ENCODE measurements around the gene ZFP30. TPM values are rescaled to one million over a fixed set of nuclear protein-coding genes. Genes with fewer than 3 reads are reported as not detected.

The ZFP30 gene
- total RNA-seq, 1 experiment from 2014 or later: 5.0 TPM

DNA sequence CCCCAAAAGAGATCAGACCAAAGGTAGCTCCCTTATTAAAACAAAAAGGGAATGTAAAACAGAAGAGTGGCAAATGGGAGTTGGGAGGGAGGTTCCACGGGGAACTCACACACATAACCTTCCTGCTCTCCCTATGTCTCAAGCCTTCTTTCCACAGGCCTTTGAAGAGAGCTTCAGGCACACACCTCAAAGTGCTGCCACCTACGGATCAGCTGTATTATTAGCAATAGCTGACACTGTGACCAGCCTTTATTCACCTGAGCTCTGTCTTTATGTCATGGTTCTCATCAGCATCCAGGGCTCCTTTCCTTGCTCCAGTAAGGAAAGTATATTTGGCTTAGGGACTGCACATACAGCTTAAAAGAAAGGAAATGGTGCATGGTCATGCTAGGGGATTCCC is 71.9 kb downstream of the ZFP30 start:
- Histone ChIP-seq H3K36me3 (ENCODE audit: low read depth, low read length) (peaks cover 62% of the 10 kb centered on the region), H3K9me2 (replicated peaks; ENCODE audit: low read length) (no peaks in the 10 kb centered on the region), H3K4me1 (ENCODE audit: insufficient read depth, low read length) (no peaks in the 10 kb centered on the region), H3F3A (ENCODE audit: low read length, unreplicated experiment) (no peaks in the 10 kb centered on the region), H3K27ac (ENCODE audit: low read length) (no peak overlapping the region), H3K9ac (ENCODE audit: low read length) (no peak overlapping the region), H3K4me3 (ENCODE audit: low read length) (no peak overlapping the region), H3K4me2 (ENCODE audit: low read length) (no peak overlapping the region), H3K79me2 (ENCODE audit: low read length) (no peaks in the 10 kb centered on the region), H3K9me3 (ENCODE audit: low read length) (0 out of 2 replicates have a peak, but pooled peaks cover 7% of the 10 kb centered on the region), H3K27me3 (ENCODE audit: low read length) (no peaks in the 10 kb centered on the region), H2AFZ (ENCODE audit: low read length) (no peak overlapping the region), H4K20me1 (ENCODE audit: low read length) (no peaks in the 10 kb centered on the region)
- ATAC-seq: no peak
- ChIA-PET POLR2A (ENCODE audit: unreplicated experiment) (no interaction called here), CTCF (no interaction called here)
- TF ChIP-seq EZH2phosphoT487 (IDR thresholded peaks at IDR 0.05; ENCODE audit: borderline replicate concordance, low read length) (no peak), EZH2 (IDR thresholded peaks at IDR 0.05; ENCODE audit: low read length, unreplicated experiment) (no peak)
- TF ChIP-seq, protein P1, sequence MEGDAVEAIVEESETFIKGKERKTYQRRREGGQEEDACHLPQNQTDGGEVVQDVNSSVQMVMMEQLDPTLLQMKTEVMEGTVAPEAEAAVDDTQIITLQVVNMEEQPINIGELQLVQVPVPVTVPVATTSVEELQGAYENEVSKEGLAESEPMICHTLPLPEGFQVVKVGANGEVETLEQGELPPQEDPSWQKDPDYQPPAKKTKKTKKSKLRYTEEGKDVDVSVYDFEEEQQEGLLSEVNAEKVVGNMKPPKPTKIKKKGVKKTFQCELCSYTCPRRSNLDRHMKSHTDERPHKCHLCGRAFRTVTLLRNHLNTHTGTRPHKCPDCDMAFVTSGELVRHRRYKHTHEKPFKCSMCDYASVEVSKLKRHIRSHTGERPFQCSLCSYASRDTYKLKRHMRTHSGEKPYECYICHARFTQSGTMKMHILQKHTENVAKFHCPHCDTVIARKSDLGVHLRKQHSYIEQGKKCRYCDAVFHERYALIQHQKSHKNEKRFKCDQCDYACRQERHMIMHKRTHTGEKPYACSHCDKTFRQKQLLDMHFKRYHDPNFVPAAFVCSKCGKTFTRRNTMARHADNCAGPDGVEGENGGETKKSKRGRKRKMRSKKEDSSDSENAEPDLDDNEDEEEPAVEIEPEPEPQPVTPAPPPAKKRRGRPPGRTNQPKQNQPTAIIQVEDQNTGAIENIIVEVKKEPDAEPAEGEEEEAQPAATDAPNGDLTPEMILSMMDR (conservative IDR thresholded peaks at IDR 0.05; ENCODE audit: low read depth, low read length): no peak
- no peak for DNase-seq
- intact Hi-C loops (cut with micrococcal nuclease): no loop called here
- no TSS peak for BruUV-seq (replicated peaks)

DNA sequence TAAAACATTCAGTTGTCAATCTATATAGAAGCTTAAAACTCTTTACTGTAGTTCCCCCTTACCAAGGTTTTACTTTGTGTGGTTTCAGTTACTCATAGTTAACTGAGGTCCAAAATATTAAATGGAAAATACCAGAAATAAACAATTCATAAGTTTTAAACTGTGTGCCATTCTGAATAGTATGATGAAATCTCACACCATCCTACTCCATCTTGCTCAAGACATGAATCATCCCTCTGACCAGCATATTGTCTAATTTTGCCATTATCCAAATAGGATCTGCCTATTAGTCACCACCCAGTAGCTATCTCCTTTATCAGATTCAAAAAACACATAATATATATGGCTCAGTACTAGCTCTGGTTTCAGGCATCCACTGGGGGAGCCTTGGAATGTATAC is 83.1 kb downstream of the ZFP30 start:
- no peak for DNase-seq
- Histone ChIP-seq H3K36me3 (ENCODE audit: low read depth, low read length) (peaks cover 44% of the 10 kb centered on the region; the same call in 1 of the 2 replicates), H3K9ac (ENCODE audit: low read length) (no peak overlapping the region), H2AFZ (ENCODE audit: low read length) (no peak overlapping the region), H3K9me2 (replicated peaks; ENCODE audit: low read length) (no peaks in the 10 kb centered on the region), H3K79me2 (ENCODE audit: low read length) (no peaks in the 10 kb centered on the region), H3K27ac (ENCODE audit: low read length) (no peak overlapping the region), H3K4me1 (ENCODE audit: insufficient read depth, low read length) (no peaks in the 10 kb centered on the region), H3K4me3 (ENCODE audit: low read length) (no peak overlapping the region), H3K4me2 (ENCODE audit: low read length) (no peak overlapping the region), H4K20me1 (ENCODE audit: low read length) (no peaks in the 10 kb centered on the region), H3K9me3 (ENCODE audit: low read length) (peaks cover 16% of the 10 kb centered on the region), H3K27me3 (ENCODE audit: low read length) (no peaks in the 10 kb centered on the region), H3F3A (ENCODE audit: low read length, unreplicated experiment) (no peaks in the 10 kb centered on the region)
- POLR2A ChIA-PET (ENCODE audit: unreplicated experiment): no interaction called here
- TF ChIP-seq EZH2phosphoT487 (IDR thresholded peaks at IDR 0.05; ENCODE audit: borderline replicate concordance, low read length) (no peak), EZH2 (IDR thresholded peaks at IDR 0.05; ENCODE audit: low read length, unreplicated experiment) (no peak)
- TF ChIP-seq, protein P1 (conservative IDR thresholded peaks at IDR 0.05; ENCODE audit: low read depth, low read length): no peak
- ATAC-seq: no peak
- intact Hi-C loops (cut with micrococcal nuclease): no loop called here
- BruUV-seq (replicated peaks): no TSS peak
- CTCF ChIA-PET: no interaction called here

DNA sequence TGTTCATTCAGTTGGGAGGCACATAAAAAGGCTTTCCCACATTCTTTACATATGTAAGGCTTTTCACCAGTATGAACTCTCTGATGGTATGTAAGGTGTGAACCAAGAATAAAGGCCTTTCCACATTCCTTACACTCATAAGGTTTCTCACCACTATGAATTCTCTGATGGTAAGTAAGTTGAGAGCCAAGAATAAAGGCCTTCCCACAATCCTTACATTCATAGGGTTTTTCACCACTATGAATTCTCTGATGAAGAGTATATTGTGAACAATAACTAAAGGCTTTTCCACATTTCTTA is 89.9 kb downstream of the ZFP30 start:
- H3K79me2 ChIP-seq (ENCODE audit: low read length): no peaks in the 10 kb centered on the region
- CTCF ChIA-PET: no interaction called here

More for the DNA sequence above, 89.9 kb downstream of the ZFP30 start:
- H3K9me3 ChIP-seq (ENCODE audit: low read length): peaks cover 31% of the 10 kb centered on the region
- no peak overlapping the region for H3K9ac ChIP-seq (ENCODE audit: low read length)
- no peak overlapping the region for H2AFZ ChIP-seq (ENCODE audit: low read length)
- H3K4me1 ChIP-seq (ENCODE audit: insufficient read depth, low read length): no peaks in the 10 kb centered on the region
- TF ChIP-seq EZH2phosphoT487 (IDR thresholded peaks at IDR 0.05; ENCODE audit: borderline replicate concordance, low read length) (no peak), EZH2 (IDR thresholded peaks at IDR 0.05; ENCODE audit: low read length, unreplicated experiment) (no peak)
- TF ChIP-seq, protein P1 (conservative IDR thresholded peaks at IDR 0.05; ENCODE audit: low read depth, low read length): no peak
- POLR2A ChIA-PET (ENCODE audit: unreplicated experiment): no interaction called here
- H3K4me2 ChIP-seq (ENCODE audit: low read length): no peak overlapping the region
- no peaks in the 10 kb centered on the region for H3K9me2 ChIP-seq (replicated peaks; ENCODE audit: low read length)
- no peaks in the 10 kb centered on the region for H4K20me1 ChIP-seq (ENCODE audit: low read length)
- intact Hi-C loops (cut with micrococcal nuclease): no loop called here
- ATAC-seq (no peak), DNase-seq (no peak)
- H3F3A ChIP-seq (ENCODE audit: low read length, unreplicated experiment): no peaks in the 10 kb centered on the region
- no peak overlapping the region for H3K27ac ChIP-seq (ENCODE audit: low read length)
- no peak overlapping the region for H3K4me3 ChIP-seq (ENCODE audit: low read length)
- peaks cover 49% of the 10 kb centered on the region for H3K36me3 ChIP-seq (ENCODE audit: low read depth, low read length)
- no peaks in the 10 kb centered on the region for H3K27me3 ChIP-seq (ENCODE audit: low read length)
- BruUV-seq (replicated peaks): no TSS peak
